Measurements from ENCODE around the gene BTK.

DNA sequence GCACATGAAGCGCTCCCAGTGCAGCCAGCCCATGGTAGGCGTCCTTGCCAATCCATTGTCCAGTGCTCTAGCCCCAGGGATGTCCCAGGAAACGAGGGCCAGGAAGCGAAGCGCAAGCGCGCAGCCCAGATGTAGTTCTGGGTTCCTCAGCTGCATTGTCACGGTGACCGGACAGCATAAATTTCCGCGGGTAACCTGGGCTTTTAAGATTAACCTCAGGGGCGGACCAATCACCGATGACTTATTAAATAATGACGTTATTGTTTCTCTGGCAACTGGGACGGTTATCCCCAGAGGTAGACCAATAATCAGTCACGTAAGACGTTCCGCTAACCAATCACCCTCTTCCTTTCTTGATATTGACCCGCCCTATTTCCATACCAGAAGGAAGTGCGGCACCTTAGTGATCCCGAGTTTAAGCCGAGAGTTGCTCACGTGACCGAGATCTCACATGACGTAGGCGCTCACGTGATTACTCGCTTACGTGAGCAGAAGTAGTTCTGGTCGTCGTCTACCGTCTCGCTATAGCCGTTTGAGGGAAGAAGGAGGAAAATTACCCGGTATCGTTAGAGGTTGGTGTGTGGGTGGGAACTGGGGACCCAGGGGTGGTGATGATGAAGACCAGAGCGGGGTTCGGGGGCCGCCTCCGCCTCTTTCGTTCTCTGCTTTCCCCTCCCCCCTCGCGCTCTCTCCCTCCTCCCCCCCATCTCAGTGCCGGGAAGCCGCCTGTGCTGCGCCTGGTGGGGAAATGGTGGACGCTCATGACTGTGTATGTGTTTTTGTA lies 21.9 kb upstream of the BTK start, which contains the start of the genes GLA and HNRNPH2:
- TF ChIP-seq, protein P1, sequence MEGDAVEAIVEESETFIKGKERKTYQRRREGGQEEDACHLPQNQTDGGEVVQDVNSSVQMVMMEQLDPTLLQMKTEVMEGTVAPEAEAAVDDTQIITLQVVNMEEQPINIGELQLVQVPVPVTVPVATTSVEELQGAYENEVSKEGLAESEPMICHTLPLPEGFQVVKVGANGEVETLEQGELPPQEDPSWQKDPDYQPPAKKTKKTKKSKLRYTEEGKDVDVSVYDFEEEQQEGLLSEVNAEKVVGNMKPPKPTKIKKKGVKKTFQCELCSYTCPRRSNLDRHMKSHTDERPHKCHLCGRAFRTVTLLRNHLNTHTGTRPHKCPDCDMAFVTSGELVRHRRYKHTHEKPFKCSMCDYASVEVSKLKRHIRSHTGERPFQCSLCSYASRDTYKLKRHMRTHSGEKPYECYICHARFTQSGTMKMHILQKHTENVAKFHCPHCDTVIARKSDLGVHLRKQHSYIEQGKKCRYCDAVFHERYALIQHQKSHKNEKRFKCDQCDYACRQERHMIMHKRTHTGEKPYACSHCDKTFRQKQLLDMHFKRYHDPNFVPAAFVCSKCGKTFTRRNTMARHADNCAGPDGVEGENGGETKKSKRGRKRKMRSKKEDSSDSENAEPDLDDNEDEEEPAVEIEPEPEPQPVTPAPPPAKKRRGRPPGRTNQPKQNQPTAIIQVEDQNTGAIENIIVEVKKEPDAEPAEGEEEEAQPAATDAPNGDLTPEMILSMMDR (IDR thresholded peaks at IDR 0.05): peak in 1 of 5 experiments; percentile 38
- peak; percentile 80 to 84 for TF ChIP-seq POLR2A (IDR thresholded peaks at IDR 0.05)

All from tibial nerve (tissue), 3 donors.